ENCODE measurements around the gene BUD23.
A peak's percentile ranks its signal among the peaks of the same experiment; 100 is the strongest.

BUD23 gene, protein sequence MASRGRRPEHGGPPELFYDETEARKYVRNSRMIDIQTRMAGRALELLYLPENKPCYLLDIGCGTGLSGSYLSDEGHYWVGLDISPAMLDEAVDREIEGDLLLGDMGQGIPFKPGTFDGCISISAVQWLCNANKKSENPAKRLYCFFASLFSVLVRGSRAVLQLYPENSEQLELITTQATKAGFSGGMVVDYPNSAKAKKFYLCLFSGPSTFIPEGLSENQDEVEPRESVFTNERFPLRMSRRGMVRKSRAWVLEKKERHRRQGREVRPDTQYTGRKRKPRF

GRCh38 chr7:73683056-73683787 lies at the start of gene BUD23, which contains the start of gene DNAJC30:
Gene BUD23 (plus strand): TSS chr7:73683597. CDS start chr7:73683626, 29 bp downstream.
Gene DNAJC30 (minus strand): TSS chr7:73683453. CDS start chr7:73683423, 30 bp downstream.
- peak within 1 kb of the TSS; percentile 98 for H3K4me3 Mint-ChIP-seq
- H3K27ac Mint-ChIP-seq, result peak within 1 kb of the TSS; percentile 93
- no peaks in the 10 kb centered on the region for H3K9me3 Mint-ChIP-seq
- H3K36me3 Mint-ChIP-seq (ENCODE audit: low read depth), result peaks cover 26% of the 10 kb centered on the region
- no peak for TF ChIP-seq CTCF (IDR thresholded peaks at IDR 0.05)
- peaks cover 32% of the 10 kb centered on the region for H3K4me1 Mint-ChIP-seq
- H3K27me3 Mint-ChIP-seq (ENCODE audit: low read depth, poor library complexity), result peaks cover 3% of the 10 kb centered on the region
- DNase-seq, result peak; percentile 96

DNA sequence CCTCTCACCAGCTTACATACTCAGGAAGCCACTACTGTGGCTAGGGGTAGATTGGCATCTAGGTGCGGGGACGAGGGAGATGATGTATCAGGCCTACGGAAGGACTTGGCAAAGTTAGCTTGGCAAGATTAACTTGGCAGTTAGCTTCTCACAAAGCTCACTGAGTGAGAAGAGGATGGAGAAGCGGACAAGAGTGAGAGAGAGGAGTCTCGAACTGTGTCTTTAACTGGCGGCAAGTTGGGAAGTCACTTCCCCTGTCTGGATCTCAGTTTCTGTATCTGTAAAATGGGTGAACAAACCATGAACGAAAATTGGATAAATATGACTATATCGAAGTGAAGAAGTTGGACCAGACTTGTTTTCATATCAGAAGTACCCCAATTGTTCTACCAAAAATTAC lies 49.6 kb upstream of the BUD23 start:
- DNase-seq, result no peak
- TF ChIP-seq CTCF (IDR thresholded peaks at IDR 0.05), result no peak
- Mint-ChIP-seq H3K36me3 (ENCODE audit: low read depth) (no peaks in the 10 kb centered on the region), H3K4me3 (no peak overlapping the region), H3K9me3 (no peaks in the 10 kb centered on the region), H3K27me3 (ENCODE audit: low read depth, poor library complexity) (peaks cover 23% of the 10 kb centered on the region), H3K27ac (no peak overlapping the region), H3K4me1 (no peaks in the 10 kb centered on the region)

DNA sequence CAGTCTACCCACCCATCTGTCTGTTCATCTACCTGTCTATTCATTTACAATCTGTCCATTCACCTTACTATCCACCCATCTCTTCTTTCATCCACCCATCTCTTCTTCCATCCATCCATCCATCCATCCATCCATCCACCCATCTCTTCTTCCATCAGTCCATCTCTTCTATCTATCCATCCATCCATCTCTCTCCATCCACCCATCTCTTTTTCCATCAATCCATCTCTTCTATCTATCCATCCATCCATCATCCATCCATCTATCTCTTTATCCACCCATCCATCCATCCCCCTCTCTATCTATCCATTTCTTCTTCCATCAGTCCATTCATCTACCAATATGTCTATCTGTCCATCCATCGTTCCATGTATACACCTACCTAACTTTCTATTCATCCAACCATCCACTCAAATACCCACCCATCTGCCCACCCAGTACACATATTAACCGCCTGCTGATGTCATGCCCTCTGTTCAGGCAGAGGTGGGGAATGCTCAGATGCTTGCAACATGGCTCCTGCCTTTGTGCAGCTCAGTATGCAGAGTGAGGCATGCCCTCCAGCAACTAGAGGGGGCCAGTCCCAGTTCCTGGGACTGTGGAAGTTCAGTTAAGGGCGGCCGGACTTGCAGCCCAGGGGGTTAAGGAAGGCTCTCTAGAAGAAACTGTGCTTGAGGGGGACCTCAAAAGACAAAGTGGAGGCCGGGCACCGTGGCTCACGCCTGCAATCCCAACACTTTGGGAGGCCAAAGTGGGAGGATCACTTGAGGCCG lies 47.8 kb upstream of the BUD23 start:
- TF ChIP-seq CTCF (IDR thresholded peaks at IDR 0.05), result no peak
- Mint-ChIP-seq H3K4me1 (no peaks in the 10 kb centered on the region), H3K4me3 (no peak overlapping the region), H3K27ac (no peak overlapping the region), H3K27me3 (ENCODE audit: low read depth, poor library complexity) (peaks cover 21% of the 10 kb centered on the region), H3K9me3 (no peaks in the 10 kb centered on the region), H3K36me3 (ENCODE audit: low read depth) (no peaks in the 10 kb centered on the region)
- no peak for DNase-seq

GRCh38 chr7:73638911-73639310 lies 44.5 kb upstream of the BUD23 start:
- H3K9me3 Mint-ChIP-seq, result peaks cover 5% of the 10 kb centered on the region
- H3K4me3 Mint-ChIP-seq, result no peak overlapping the region
- H3K27ac Mint-ChIP-seq, result no peak overlapping the region
- peaks cover 13% of the 10 kb centered on the region for H3K27me3 Mint-ChIP-seq (ENCODE audit: low read depth, poor library complexity)
- H3K36me3 Mint-ChIP-seq (ENCODE audit: low read depth), result no peaks in the 10 kb centered on the region
- no peak for DNase-seq
- no peaks in the 10 kb centered on the region for H3K4me1 Mint-ChIP-seq
- TF ChIP-seq CTCF (IDR thresholded peaks at IDR 0.05), result no peak

- no peak overlapping the region for H3K27ac Mint-ChIP-seq
- no peaks in the 10 kb centered on the region for H3K36me3 Mint-ChIP-seq (ENCODE audit: low read depth)
- H3K4me3 Mint-ChIP-seq, result no peak overlapping the region
- peaks cover 51% of the 10 kb centered on the region for H3K27me3 Mint-ChIP-seq (ENCODE audit: low read depth, poor library complexity)
- no peak for DNase-seq
- H3K9me3 Mint-ChIP-seq, result peaks cover 5% of the 10 kb centered on the region
- H3K4me1 Mint-ChIP-seq, result peaks cover 3% of the 10 kb centered on the region
- TF ChIP-seq CTCF (IDR thresholded peaks at IDR 0.05), result no peak
These were observed 40.6 kb upstream of the BUD23 start for GRCh38 chr7:73642834-73643233.

All from nephron progenitor cell (in vitro differentiated cells).